SK-N-SH (cell line): ENCODE results near the gene SIGMAR1. TPM values are rescaled to one million over a fixed set of nuclear protein-coding genes. Genes with fewer than 3 reads are reported as not detected.

Experiments
- CTCF ChIA-PET: fragments of 300-600, 350-600 bp; formaldehyde crosslinking; extraction: SDS; loops from one replicate; lab custom pipeline; 2021; lab: Yijun Ruan, JAX
- POLR2A ChIA-PET: fragments of 350-600 bp; sonication (Branson Sonifier 250); formaldehyde crosslinking; extraction: SDS; loops from one replicate; lab custom pipeline; 2020; ENCODE audit warnings: antibody characterized with exemption, inconsistent platforms; lab: Yijun Ruan, JAX
- DNase-seq: peaks from one replicate; pipeline ENCODE4 v3.0.0; 2012
- H2AFZ ChIP-seq: fragments of 200-600 bp; sonication (generic); 2 replicates; pipeline ENCODE4 v1.8.1; 2016; ENCODE audit warnings: antibody characterized with exemption, mild to moderate bottlenecking, low read depth
- H3F3A ChIP-seq: fragments of 200-600 bp; sonication (generic); replicated peaks from 2 replicates; pipeline ENCODE3; 2016; ENCODE audit warnings: antibody characterized with exemption, mild to moderate bottlenecking; ENCODE audit not compliant: insufficient read depth
- H3K27ac ChIP-seq, 2 experiments: fragments of 200-500 bp in 1 of 2; fragments of 200-600 bp in 1 of 2; sonication (Bioruptor generic) in 1 of 2; sonication (generic), shearing (Covaris generic) in 1 of 2; 2 replicates each; pipeline versions ENCODE4 v1.5.1 to v1.6.1; 2014 to 2016; ENCODE audit warnings: low read depth in 2 of 2, inconsistent platforms in 1 of 2, low read length in 1 of 2, mild to moderate bottlenecking in 1 of 2, mixed read lengths in 1 of 2
- H3K27me3 ChIP-seq: fragments of 200-600 bp; sonication (generic), shearing (Covaris generic); 2 replicates; pipeline ENCODE4 v1.6.1; 2016; ENCODE audit warnings: mixed run types; ENCODE audit not compliant: insufficient read depth
- H3K36me3 ChIP-seq, 2 experiments: fragments of 200-500 bp in 1 of 2; fragments of 200-600 bp in 1 of 2; sonication (Bioruptor generic) in 1 of 2; sonication (generic) in 1 of 2; replicated peaks in 1 of 2; 2 replicates each; pipeline versions ENCODE3 to v1.5.1; 2014 to 2016; ENCODE audit warnings: low read length in 1 of 2, mild to moderate bottlenecking in 1 of 2; ENCODE audit not compliant: insufficient read depth in 2 of 2, control insufficient read depth in 1 of 2
- H3K4me1 ChIP-seq, 2 experiments: fragments of 200-500 bp in 1 of 2; fragments of 200-600 bp in 1 of 2; sonication (Bioruptor generic) in 1 of 2; sonication (generic), shearing (Covaris generic) in 1 of 2; 2 replicates each; pipeline versions ENCODE4 v1.5.1 to v1.6.1; 2014 to 2016; ENCODE audit warnings: low read depth in 1 of 2, low read length in 1 of 2, mixed run types in 1 of 2; ENCODE audit not compliant: insufficient read depth in 2 of 2, control insufficient read depth in 1 of 2
- H3K4me2 ChIP-seq: fragments of 200-600 bp; sonication (generic), shearing (Covaris generic); 2 replicates; pipeline ENCODE4 v1.6.1; 2017; ENCODE audit warnings: mixed run types
- H3K4me3 ChIP-seq, 2 experiments: fragments of 200-500 bp in 1 of 2; fragments of 200-600 bp in 1 of 2; sonication (Bioruptor generic) in 1 of 2; sonication (generic), shearing (Covaris generic) in 1 of 2; 2 replicates each; pipeline versions ENCODE4 v1.5.1 to v1.8.1; 2014 to 2016; ENCODE audit warnings: low read depth in 2 of 2, inconsistent platforms in 1 of 2, low read length in 1 of 2, mild to moderate bottlenecking in 1 of 2, mixed read lengths in 1 of 2, moderate library complexity in 1 of 2
- H3K79me2 ChIP-seq: fragments of 200-600 bp; sonication (generic); 2 replicates; pipeline ENCODE4 v1.8.1; 2017; ENCODE audit warnings: mild to moderate bottlenecking; ENCODE audit not compliant: insufficient read depth
- H3K9ac ChIP-seq: fragments of 200-600 bp; sonication (generic); 2 replicates; pipeline ENCODE4 v1.6.1; 2017; ENCODE audit warnings: mixed run types
- H3K9me2 ChIP-seq: fragments of 200-600 bp; sonication (generic); 2 replicates; pipeline ENCODE4 v1.6.1; 2017; ENCODE audit warnings: mixed run types
- H3K9me3 ChIP-seq: fragments of 200-600 bp; sonication (generic); 2 replicates; pipeline ENCODE4 v1.6.1; 2017; ENCODE audit warnings: mixed run types, mild to moderate bottlenecking, moderate library complexity
- H4K20me1 ChIP-seq: fragments of 200-600 bp; sonication (generic); 2 replicates; pipeline ENCODE4 v1.6.1; 2017; ENCODE audit warnings: mild to moderate bottlenecking, mixed run types; ENCODE audit not compliant: insufficient read depth
- CHD2 ChIP-seq: fragments of 150-350 bp; IDR thresholded peaks from 2 replicates; pipeline ENCODE4 v1.6.1; 2018; ENCODE audit warnings: low read length; ENCODE audit not compliant: partially characterized antibody
- CTCF ChIP-seq: fragments of 200-600 bp; sonication (generic); IDR thresholded peaks from 2 replicates; pipeline ENCODE4 v1.6.1; 2017; ENCODE audit warnings: antibody characterized with exemption, mild to moderate bottlenecking, moderate library complexity
- EP300 ChIP-seq, 2 experiments: IDR thresholded peaks; 2 replicates each; pipeline versions ENCODE4 v1.4.0 to v1.6.1; 2012; ENCODE audit warnings: borderline replicate concordance in 1 of 2, low read depth in 1 of 2, low read length in 1 of 2
- EZH2phosphoT487 ChIP-seq: fragments of 200-600 bp; sonication (generic); IDR thresholded peaks from 2 replicates; pipeline ENCODE4 v1.6.1; 2017; ENCODE audit warnings: low read depth, mixed run types, mild to moderate bottlenecking, antibody characterized with exemption, moderate library complexity, borderline replicate concordance
- FOSL2 ChIP-seq: IDR thresholded peaks from 2 replicates; pipeline ENCODE4 v1.4.0; 2012; ENCODE audit warnings: low read depth, mild to moderate bottlenecking, moderate library complexity, borderline replicate concordance
- FOXJ3 ChIP-seq: sonication (generic); formaldehyde crosslinking; IDR thresholded peaks from 2 replicates; pipeline ENCODE4 v1.5.1; 2020; ENCODE audit warnings: mild to moderate bottlenecking, missing genetic modification reagents
- IRF3 ChIP-seq: fragments of 150-350 bp; IDR thresholded peaks from 2 replicates; pipeline ENCODE4 v1.6.1; 2016; ENCODE audit warnings: mild to moderate bottlenecking, low read depth, low read length
- MAX ChIP-seq: IDR thresholded peaks from 2 replicates; pipeline ENCODE4 v1.4.0; 2012; ENCODE audit warnings: low read depth
- MEF2A ChIP-seq: IDR thresholded peaks from 2 replicates; pipeline ENCODE4 v1.4.0; 2012; ENCODE audit warnings: low read depth, borderline replicate concordance
- PBX3 ChIP-seq: IDR thresholded peaks from 2 replicates; pipeline ENCODE4; 2012
- POLR2AphosphoS5 ChIP-seq: IDR thresholded peaks from 2 replicates; pipeline ENCODE4 v1.6.1; 2012; ENCODE audit warnings: low read depth, low read length
- RCOR1 ChIP-seq: fragments of 150-350 bp; IDR thresholded peaks from 2 replicates; pipeline ENCODE4 v1.6.1; 2017; ENCODE audit warnings: antibody characterized with exemption, low read length
- RFX5 ChIP-seq: IDR thresholded peaks from 2 replicates; pipeline ENCODE4 v1.6.1; 2012; ENCODE audit warnings: mild to moderate bottlenecking, improper control_type of control experiment, low read length
- RXRA ChIP-seq: IDR thresholded peaks from 2 replicates; pipeline ENCODE4 v1.4.0; 2012; ENCODE audit warnings: low read depth, mild to moderate bottlenecking, borderline replicate concordance
- SIN3A ChIP-seq: IDR thresholded peaks from 2 replicates; pipeline ENCODE4 v1.6.1; 2012; ENCODE audit warnings: low read depth, mild to moderate bottlenecking, low read length, moderate library complexity, borderline replicate concordance
- USF1 ChIP-seq: IDR thresholded peaks from 2 replicates; pipeline ENCODE4 v1.4.0; 2012; ENCODE audit warnings: low read depth, borderline replicate concordance
- USF2 ChIP-seq: fragments of 150-350 bp; IDR thresholded peaks from 2 replicates; pipeline ENCODE4 v1.6.1; 2017; ENCODE audit warnings: antibody characterized with exemption, low read length, low read depth, borderline replicate concordance
- ZBTB33 ChIP-seq: IDR thresholded peaks from 2 replicates; pipeline ENCODE4 v1.4.0; 2012; ENCODE audit warnings: low read depth, borderline replicate concordance
- WGBS: methylation state at CpG from one replicate; pipeline ENCODE4 v1.1.6; 2017; ENCODE audit warnings: low lambda C conversion rate; 5-methylcytosine and 5-hydroxymethylcytosine counted together
- polyA plus RNA-seq, 3 experiments: library from polyadenylated mRNA; depleted of rRNA; stranded (reverse); fragments of >200 nt; gene quantifications; 2 replicates each; pipeline ENCODE4 v1.2.3, GENCODE V29; 2012

Gene SIGMAR1
- polyA plus RNA-seq, 1 of the 3 experiments (the other 2 are of a cell fraction) = 79.0 TPM

- POLR2A ChIA-PET = interaction anchor here (0.6 to 1.9 kb wide), 6 partner anchors 9 to 347 kb away, joined by 3 to 22 read pairs (median 3); partner anchors contain the start of gene SIGMAR1
- H4K20me1 ChIP-seq = no peaks in the 10 kb centered on the region
- peak overlapping the region; percentile 66 to 95 for H3K27ac ChIP-seq
- H3K9me3 ChIP-seq = no peaks in the 10 kb centered on the region
- no CpG with 5 or more reads among the region's 8 CpGs for WGBS
- H3K4me3 ChIP-seq = peak overlapping the region; percentile 77 to 84
- peak overlapping the region; percentile 96 for H2AFZ ChIP-seq
- H3K36me3 ChIP-seq = peaks cover 13 to 19% of the 10 kb centered on the region in 2 experiments
- H3K79me2 ChIP-seq = peaks cover 14% of the 10 kb centered on the region; the same call in 1 of the 2 replicates
- no peaks in the 10 kb centered on the region for H3K9me2 ChIP-seq
- no peaks in the 10 kb centered on the region for H3K27me3 ChIP-seq
- peaks cover 9% of the 10 kb centered on the region for H3F3A ChIP-seq
- CTCF ChIA-PET = interaction anchor here (0.9 to 14.1 kb wide), 15 partner anchors 8 to 243 kb away, joined by 3 to 152 read pairs (median 5); partner anchors contain the start of genes ARID3C, CCL27 and SIGMAR1
- H3K4me1 ChIP-seq = peaks cover 3 to 53% of the 10 kb centered on the region in 2 experiments; a peak in 2 of 4 replicates
- H3K4me2 ChIP-seq = peak overlapping the region; percentile 96
- no peak for DNase-seq
- peak overlapping the region; percentile 82 for H3K9ac ChIP-seq
- TF ChIP-seq USF1 (no peak), CHD2 (no peak), RFX5 (no peak), SIN3A (no peak), MAX (no peak), CTCF (no peak), RXRA (no peak), USF2 (no peak), EZH2phosphoT487 (no peak), IRF3 (no peak), FOSL2 (no peak), FOXJ3 (CRISPR knock-in tag) (no peak), MEF2A (no peak), EP300 (IDR thresholded peaks at IDR 0.05; ENCODE audit: borderline replicate concordance in 1 of 2, low read depth in 1 of 2, low read length in 1 of 2) (no peak), ZBTB33 (no peak), POLR2AphosphoS5 (no peak), RCOR1 (no peak), PBX3 (no peak)
Measured at GRCh38 chr9:34647084-34647403, 9.5 kb upstream of the SIGMAR1 start.
